ENCODE data around the gene CMTM4.
"Not testable (repeated sequence)": the region's sequence is repeated elsewhere in the genome, so short reads cannot be mapped to it uniquely, and the experiment has no call there.

Gene CMTM4

GRCh38 chr16:66677836-66678235, 18.7 kb downstream of the CMTM4 start:
- H3K27ac ChIP-seq (ENCODE audit: low read depth in 2 of 2, low read length in 2 of 2): no peak overlapping the region

GRCh38 chr16:66677179-66677578, 19.4 kb downstream of the CMTM4 start:
- no peak overlapping the region for H3K27ac ChIP-seq (ENCODE audit: low read depth in 2 of 2, low read length in 2 of 2)
- no peaks in the 10 kb centered on the region for H3K9me3 ChIP-seq (ENCODE audit: control insufficient read depth in 2 of 2, low read length in 2 of 2)
- no peaks in the 10 kb centered on the region for H3K4me1 ChIP-seq (ENCODE audit: control insufficient read depth in 2 of 2, insufficient read depth in 2 of 2, low read length in 2 of 2)
- H3K4me3 ChIP-seq (ENCODE audit: low read length in 2 of 2): no peak overlapping the region
- no peaks in the 10 kb centered on the region for H3K27me3 ChIP-seq (ENCODE audit: control insufficient read depth in 2 of 2, insufficient read depth in 2 of 2, low read length in 2 of 2)
- no peak overlapping the region for H3K9ac ChIP-seq (ENCODE audit: low read depth in 1 of 2, low read length in 2 of 2)
- peaks cover 0 to 5% of the 10 kb centered on the region in 2 donors for H3K36me3 ChIP-seq (ENCODE audit: control insufficient read depth in 2 of 2, insufficient read depth in 2 of 2, low read length in 2 of 2)

More at GRCh38 chr16:66677836-66678235, 18.7 kb downstream of the CMTM4 start:
- Histone ChIP-seq H3K27me3 (ENCODE audit: control insufficient read depth in 2 of 2, insufficient read depth in 2 of 2, low read length in 2 of 2) (no peaks in the 10 kb centered on the region), H3K9ac (ENCODE audit: low read depth in 1 of 2, low read length in 2 of 2) (no peak overlapping the region), H3K9me3 (ENCODE audit: control insufficient read depth in 2 of 2, low read length in 2 of 2) (no peaks in the 10 kb centered on the region), H3K4me3 (ENCODE audit: low read length in 2 of 2) (no peak overlapping the region), H3K36me3 (ENCODE audit: control insufficient read depth in 2 of 2, insufficient read depth in 2 of 2, low read length in 2 of 2) (peaks cover 0 to 5% of the 10 kb centered on the region in 2 donors), H3K4me1 (ENCODE audit: control insufficient read depth in 2 of 2, insufficient read depth in 2 of 2, low read length in 2 of 2) (no peaks in the 10 kb centered on the region)

GRCh38 chr16:66676599-66676998, 19.9 kb downstream of the CMTM4 start:
- H3K36me3 ChIP-seq (ENCODE audit: control insufficient read depth in 2 of 2, insufficient read depth in 2 of 2, low read length in 2 of 2): peaks cover 0 to 5% of the 10 kb centered on the region in 2 donors
- no peak overlapping the region for H3K27ac ChIP-seq (ENCODE audit: low read depth in 2 of 2, low read length in 2 of 2)
- H3K9me3 ChIP-seq (ENCODE audit: control insufficient read depth in 2 of 2, low read length in 2 of 2): no peaks in the 10 kb centered on the region
- no peaks in the 10 kb centered on the region for H3K27me3 ChIP-seq (ENCODE audit: control insufficient read depth in 2 of 2, insufficient read depth in 2 of 2, low read length in 2 of 2)
- H3K4me3 ChIP-seq (ENCODE audit: low read length in 2 of 2): no peak overlapping the region
- no peaks in the 10 kb centered on the region for H3K4me1 ChIP-seq (ENCODE audit: control insufficient read depth in 2 of 2, insufficient read depth in 2 of 2, low read length in 2 of 2)
- no peak overlapping the region for H3K9ac ChIP-seq (ENCODE audit: low read depth in 1 of 2, low read length in 2 of 2)

GRCh38 chr16:66673691-66674090, 22.9 kb downstream of the CMTM4 start:
- Histone ChIP-seq H3K9me3 (ENCODE audit: control insufficient read depth in 2 of 2, low read length in 2 of 2) (no peaks in the 10 kb centered on the region), H3K27ac (ENCODE audit: low read depth in 2 of 2, low read length in 2 of 2) (no peak overlapping the region), H3K36me3 (ENCODE audit: control insufficient read depth in 2 of 2, insufficient read depth in 2 of 2, low read length in 2 of 2) (peaks cover 0 to 5% of the 10 kb centered on the region in 2 donors), H3K9ac (ENCODE audit: low read depth in 1 of 2, low read length in 2 of 2) (no peak overlapping the region), H3K27me3 (ENCODE audit: control insufficient read depth in 2 of 2, insufficient read depth in 2 of 2, low read length in 2 of 2) (no peaks in the 10 kb centered on the region), H3K4me1 (ENCODE audit: control insufficient read depth in 2 of 2, insufficient read depth in 2 of 2, low read length in 2 of 2) (peaks cover 0 to 6% of the 10 kb centered on the region in 2 donors), H3K4me3 (ENCODE audit: low read length in 2 of 2) (no peak overlapping the region)

GRCh38 chr16:66670691-66671388, 25.7 kb downstream of the CMTM4 start:
- Histone ChIP-seq H3K4me1 (ENCODE audit: control insufficient read depth in 2 of 2, insufficient read depth in 2 of 2, low read length in 2 of 2) (peaks cover 0 to 6% of the 10 kb centered on the region in 2 donors), H3K36me3 (ENCODE audit: control insufficient read depth in 2 of 2, insufficient read depth in 2 of 2, low read length in 2 of 2) (no peaks in the 10 kb centered on the region), H3K4me3 (ENCODE audit: low read length in 2 of 2) (no peak overlapping the region), H3K27ac (ENCODE audit: low read depth in 2 of 2, low read length in 2 of 2) (no peak overlapping the region), H3K9me3 (ENCODE audit: control insufficient read depth in 2 of 2, low read length in 2 of 2) (no peaks in the 10 kb centered on the region), H3K9ac (ENCODE audit: low read depth in 1 of 2, low read length in 2 of 2) (no peak overlapping the region), H3K27me3 (ENCODE audit: control insufficient read depth in 2 of 2, insufficient read depth in 2 of 2, low read length in 2 of 2) (no peaks in the 10 kb centered on the region)

DNA sequence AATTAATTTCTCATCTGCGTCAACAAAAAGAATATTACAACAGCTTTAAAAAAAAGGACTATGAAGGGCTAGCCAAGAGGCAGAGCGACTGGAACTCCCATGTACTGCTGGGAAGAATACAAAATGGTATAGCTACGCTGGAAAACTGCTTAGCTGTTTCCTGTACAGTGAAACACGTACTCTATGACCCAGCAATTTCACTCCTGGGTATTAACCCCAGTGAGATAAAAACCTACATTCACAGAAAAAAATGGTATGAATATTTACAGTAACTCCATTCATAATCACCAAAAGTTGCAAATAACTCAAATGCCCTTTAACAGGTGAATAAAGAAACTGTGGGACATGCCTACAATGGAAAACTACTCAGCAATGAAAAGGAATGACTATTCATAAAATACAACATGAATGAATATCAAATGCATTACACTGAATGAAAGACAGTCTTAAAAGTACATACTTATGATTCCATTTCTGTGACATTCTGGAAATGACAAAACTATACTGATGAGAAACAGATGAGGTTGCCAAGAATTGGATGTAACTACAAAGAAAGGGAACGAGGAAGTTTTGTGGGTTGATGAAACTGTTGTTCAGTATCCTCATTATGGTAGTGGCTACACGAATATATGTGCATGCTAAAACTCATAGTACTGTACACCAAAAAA, 27.6 kb downstream of the CMTM4 start:
- Histone ChIP-seq H3K9me3 (ENCODE audit: control insufficient read depth in 2 of 2, low read length in 2 of 2) (no peaks in the 10 kb centered on the region), H3K27ac (ENCODE audit: low read depth in 2 of 2, low read length in 2 of 2) (no peak overlapping the region), H3K4me1 (ENCODE audit: control insufficient read depth in 2 of 2, insufficient read depth in 2 of 2, low read length in 2 of 2) (peaks cover 0 to 6% of the 10 kb centered on the region in 2 donors), H3K27me3 (ENCODE audit: control insufficient read depth in 2 of 2, insufficient read depth in 2 of 2, low read length in 2 of 2) (no peaks in the 10 kb centered on the region), H3K36me3 (ENCODE audit: control insufficient read depth in 2 of 2, insufficient read depth in 2 of 2, low read length in 2 of 2) (no peaks in the 10 kb centered on the region), H3K9ac (ENCODE audit: low read depth in 1 of 2, low read length in 2 of 2) (no peak overlapping the region), H3K4me3 (ENCODE audit: low read length in 2 of 2) (no peak overlapping the region)

DNA sequence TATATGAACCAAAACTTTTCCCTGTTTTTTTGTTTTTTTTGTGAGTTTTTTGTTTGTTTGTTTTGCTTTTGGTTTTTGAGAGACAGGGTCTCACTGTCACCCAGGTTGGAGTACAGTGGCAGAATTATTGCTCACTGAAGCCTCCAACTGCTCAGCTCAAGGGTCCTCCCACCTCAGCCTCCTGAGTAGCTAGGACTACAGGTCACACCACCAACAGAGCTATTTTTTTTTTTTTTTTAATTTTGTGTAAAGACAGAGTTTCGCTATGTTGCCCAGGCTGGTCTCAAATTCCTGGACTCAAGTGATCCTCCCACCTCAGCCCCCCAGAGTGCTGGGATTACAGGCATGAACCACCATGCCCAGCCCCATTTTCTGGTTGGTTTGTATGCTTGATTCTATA, 28.6 kb downstream of the CMTM4 start:
- H3K27ac ChIP-seq (ENCODE audit: low read depth in 2 of 2, low read length in 2 of 2): no peak overlapping the region
- no peaks in the 10 kb centered on the region for H3K9me3 ChIP-seq (ENCODE audit: control insufficient read depth in 2 of 2, low read length in 2 of 2)
- no peak overlapping the region for H3K4me3 ChIP-seq (ENCODE audit: low read length in 2 of 2)
- peaks cover 0 to 7% of the 10 kb centered on the region in 2 donors for H3K4me1 ChIP-seq (ENCODE audit: control insufficient read depth in 2 of 2, insufficient read depth in 2 of 2, low read length in 2 of 2)
- H3K36me3 ChIP-seq (ENCODE audit: control insufficient read depth in 2 of 2, insufficient read depth in 2 of 2, low read length in 2 of 2): no peaks in the 10 kb centered on the region
- H3K27me3 ChIP-seq (ENCODE audit: control insufficient read depth in 2 of 2, insufficient read depth in 2 of 2, low read length in 2 of 2): no peaks in the 10 kb centered on the region
- H3K9ac ChIP-seq (ENCODE audit: low read depth in 1 of 2, low read length in 2 of 2): no peak overlapping the region

- Histone ChIP-seq H3K4me3 (ENCODE audit: low read length in 2 of 2) (no peak overlapping the region), H3K9ac (ENCODE audit: low read depth in 1 of 2, low read length in 2 of 2) (no peak overlapping the region), H3K27me3 (ENCODE audit: control insufficient read depth in 2 of 2, insufficient read depth in 2 of 2, low read length in 2 of 2) (no peaks in the 10 kb centered on the region), H3K4me1 (ENCODE audit: control insufficient read depth in 2 of 2, insufficient read depth in 2 of 2, low read length in 2 of 2) (peaks cover 0 to 9% of the 10 kb centered on the region in 2 donors), H3K27ac (ENCODE audit: low read depth in 2 of 2, low read length in 2 of 2) (no peak overlapping the region), H3K9me3 (ENCODE audit: control insufficient read depth in 2 of 2, low read length in 2 of 2) (no peaks in the 10 kb centered on the region), H3K36me3 (ENCODE audit: control insufficient read depth in 2 of 2, insufficient read depth in 2 of 2, low read length in 2 of 2) (no peaks in the 10 kb centered on the region)
These were observed 33.9 kb downstream of the CMTM4 start for GRCh38 chr16:66662445-66663194.

DNA sequence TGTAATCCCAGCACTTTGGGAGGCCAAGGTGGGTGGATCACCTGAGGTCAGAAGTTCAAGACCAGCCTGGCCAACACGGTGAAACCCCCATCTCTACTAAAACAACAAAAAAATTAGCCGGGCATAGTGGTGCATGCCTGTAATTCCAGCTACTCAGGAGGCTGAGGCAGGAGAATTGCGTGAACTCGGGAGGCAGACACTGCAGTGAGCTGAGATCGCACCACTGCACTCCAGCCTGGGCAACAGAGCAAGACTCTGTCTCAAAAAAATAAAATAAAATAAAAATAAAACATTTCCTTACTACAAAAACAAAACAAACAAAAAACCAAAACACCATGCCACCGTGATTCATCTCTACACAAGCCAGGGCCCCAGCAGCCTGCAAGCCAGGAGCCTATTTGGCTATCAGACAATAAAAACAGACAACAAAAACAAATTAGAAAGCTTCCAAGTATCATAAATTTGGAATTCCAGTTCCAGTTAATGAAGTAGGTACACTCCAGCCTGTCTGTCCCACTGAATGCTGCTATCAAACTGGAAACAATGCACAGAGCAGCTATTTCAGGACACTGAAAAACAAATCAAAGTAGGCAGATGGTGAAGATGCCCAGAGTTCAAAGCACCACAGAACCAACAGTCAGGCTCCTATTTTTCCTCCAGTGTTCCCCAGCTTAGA, 34.7 kb downstream of the CMTM4 start:
- H3K9me3 ChIP-seq (ENCODE audit: control insufficient read depth in 2 of 2, low read length in 2 of 2); H3K9ac ChIP-seq (ENCODE audit: low read depth in 1 of 2, low read length in 2 of 2): not testable (repeated sequence)

DNA sequence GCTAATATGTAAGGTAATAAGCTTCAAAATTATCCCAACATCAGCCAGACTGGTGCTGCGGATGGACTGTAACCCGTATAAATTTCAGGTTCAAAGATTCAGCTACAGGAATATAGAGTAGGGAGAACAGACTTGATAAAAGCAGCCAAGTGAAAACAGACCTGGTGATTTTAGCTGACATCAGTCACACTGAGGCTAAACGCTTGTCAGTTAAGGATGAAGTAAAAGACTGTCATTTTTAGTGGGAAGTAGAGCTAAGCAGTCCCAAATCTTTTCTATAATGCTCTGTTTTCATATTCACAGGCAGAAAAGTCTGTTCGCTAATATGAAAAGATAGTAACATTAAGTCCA, 35.4 kb downstream of the CMTM4 start:
- Histone ChIP-seq H3K27me3 (ENCODE audit: control insufficient read depth in 2 of 2, insufficient read depth in 2 of 2, low read length in 2 of 2) (no peaks in the 10 kb centered on the region), H3K9ac (ENCODE audit: low read depth in 1 of 2, low read length in 2 of 2) (no peak overlapping the region), H3K4me1 (ENCODE audit: control insufficient read depth in 2 of 2, insufficient read depth in 2 of 2, low read length in 2 of 2) (peaks cover 0 to 9% of the 10 kb centered on the region in 2 donors), H3K9me3 (ENCODE audit: control insufficient read depth in 2 of 2, low read length in 2 of 2) (no peaks in the 10 kb centered on the region), H3K4me3 (ENCODE audit: low read length in 2 of 2) (no peak overlapping the region), H3K36me3 (ENCODE audit: control insufficient read depth in 2 of 2, insufficient read depth in 2 of 2, low read length in 2 of 2) (no peaks in the 10 kb centered on the region), H3K27ac (ENCODE audit: low read depth in 2 of 2, low read length in 2 of 2) (peak overlapping the region in 1 of 2 donors; percentile 25)

More for the DNA sequence above, 34.7 kb downstream of the CMTM4 start:
- H3K4me1 ChIP-seq (ENCODE audit: control insufficient read depth in 2 of 2, insufficient read depth in 2 of 2, low read length in 2 of 2); H3K27me3 ChIP-seq (ENCODE audit: control insufficient read depth in 2 of 2, insufficient read depth in 2 of 2, low read length in 2 of 2); H3K4me3 ChIP-seq (ENCODE audit: low read length in 2 of 2); H3K27ac ChIP-seq (ENCODE audit: low read depth in 2 of 2, low read length in 2 of 2); H3K36me3 ChIP-seq (ENCODE audit: control insufficient read depth in 2 of 2, insufficient read depth in 2 of 2, low read length in 2 of 2): not testable (repeated sequence)

Measured in mucosa of rectum (tissue), 2 donors.